ENCODE data around the gene ZNF326.

Gene ZNF326

GRCh38 chr1:90067194-90067931 is 72.5 kb downstream of the ZNF326 start:
- WGBS: 8% methylated on average over 1 of the region's 3 CpGs
- Histone ChIP-seq H3K79me1 (replicated peaks; ENCODE audit: low read length, poor library complexity, severe bottlenecking) (no peaks in the 10 kb centered on the region), H3K9ac (ENCODE audit: low read length) (no peak overlapping the region), H2BK12ac (ENCODE audit: low read length in 2 of 2) (no peak overlapping the region), H3K27me3 (ENCODE audit: control insufficient read depth in 1 of 2, insufficient read depth in 1 of 2, low read length in 2 of 2) (peaks cover 5 to 9% of the 10 kb centered on the region in 2 experiments), H3K9me3 (ENCODE audit: control insufficient read depth, low read length) (peaks cover 2% of the 10 kb centered on the region), H2BK5ac (ENCODE audit: low read depth, low read length, poor library complexity, severe bottlenecking) (no peak overlapping the region), H3K4ac (ENCODE audit: low read depth in 1 of 2, low read length in 2 of 2) (no peak overlapping the region), H2AK5ac (ENCODE audit: low read length, severe bottlenecking) (no peak overlapping the region), H3K4me3 (ENCODE audit: insufficient read depth in 1 of 2, low read depth in 1 of 2, low read length in 2 of 2) (no peak overlapping the region), H2BK120ac (ENCODE audit: low read depth, low read length) (no peak overlapping the region), H2BK15ac (ENCODE audit: low read depth, poor library complexity, severe bottlenecking) (no peak overlapping the region), H3K14ac (ENCODE audit: low read length in 2 of 2) (no peak overlapping the region), H2AFZ (ENCODE audit: low read depth, low read length) (no peak overlapping the region), H3K4me1 (ENCODE audit: control insufficient read depth, insufficient read depth, low read depth, low read length) (no peaks in the 10 kb centered on the region), H3K23ac (ENCODE audit: low read length in 2 of 2) (no peak overlapping the region), H3K27ac (ENCODE audit: low read length, poor library complexity, severe bottlenecking) (no peak overlapping the region), H3K4me2 (ENCODE audit: low read length, poor library complexity, severe bottlenecking) (no peak overlapping the region), H3K36me3 (ENCODE audit: control insufficient read depth in 1 of 2, insufficient read depth in 2 of 2, low read depth in 1 of 2, low read length in 2 of 2) (no peaks in the 10 kb centered on the region), H3K18ac (ENCODE audit: low read depth in 1 of 2, low read length in 2 of 2) (no peak overlapping the region), H4K91ac (ENCODE audit: low read length) (no peak overlapping the region), H4K8ac (ENCODE audit: low read length) (no peak overlapping the region)
- no peak for DNase-seq

GRCh38 chr1:90068611-90069280 is 73.8 kb downstream of the ZNF326 start:
- Histone ChIP-seq H3K4me3 (ENCODE audit: insufficient read depth in 1 of 2, low read depth in 1 of 2, low read length in 2 of 2) (no peak overlapping the region), H3K14ac (ENCODE audit: low read length in 2 of 2) (no peak overlapping the region), H3K4me2 (ENCODE audit: low read length, poor library complexity, severe bottlenecking) (no peak overlapping the region), H3K9me3 (ENCODE audit: control insufficient read depth, low read length) (peaks cover 1% of the 10 kb centered on the region), H2AK5ac (ENCODE audit: low read length, severe bottlenecking) (no peak overlapping the region), H3K36me3 (ENCODE audit: control insufficient read depth in 1 of 2, insufficient read depth in 2 of 2, low read depth in 1 of 2, low read length in 2 of 2) (no peaks in the 10 kb centered on the region), H3K27me3 (ENCODE audit: control insufficient read depth in 1 of 2, insufficient read depth in 1 of 2, low read length in 2 of 2) (peaks cover 5 to 9% of the 10 kb centered on the region in 2 experiments), H3K4me1 (ENCODE audit: control insufficient read depth, insufficient read depth, low read depth, low read length) (no peaks in the 10 kb centered on the region), H3K9ac (ENCODE audit: low read length) (no peak overlapping the region), H2BK15ac (ENCODE audit: low read depth, poor library complexity, severe bottlenecking) (no peak overlapping the region), H3K4ac (ENCODE audit: low read depth in 1 of 2, low read length in 2 of 2) (no peak overlapping the region), H2BK120ac (ENCODE audit: low read depth, low read length) (no peak overlapping the region), H4K8ac (ENCODE audit: low read length) (no peak overlapping the region), H4K91ac (ENCODE audit: low read length) (no peak overlapping the region), H2BK5ac (ENCODE audit: low read depth, low read length, poor library complexity, severe bottlenecking) (no peak overlapping the region), H3K79me1 (replicated peaks; ENCODE audit: low read length, poor library complexity, severe bottlenecking) (no peaks in the 10 kb centered on the region), H3K27ac (ENCODE audit: low read length, poor library complexity, severe bottlenecking) (no peak overlapping the region), H2AFZ (ENCODE audit: low read depth, low read length) (no peak overlapping the region), H3K18ac (ENCODE audit: low read depth in 1 of 2, low read length in 2 of 2) (no peak overlapping the region), H2BK12ac (ENCODE audit: low read length in 2 of 2) (no peak overlapping the region), H3K23ac (ENCODE audit: low read length in 2 of 2) (no peak overlapping the region)
- no peak for DNase-seq
- WGBS: 87% methylated on average over 5 of the region's 5 CpGs

- H3K27me3 ChIP-seq (ENCODE audit: control insufficient read depth in 1 of 2, insufficient read depth in 1 of 2, low read length in 2 of 2): peaks cover 0 to 3% of the 10 kb centered on the region in 2 experiments
- H3K4ac ChIP-seq (ENCODE audit: low read depth in 1 of 2, low read length in 2 of 2): no peak overlapping the region
- no peak for DNase-seq
- no peaks in the 10 kb centered on the region for H3K9me3 ChIP-seq (ENCODE audit: control insufficient read depth, low read length)
- no peak overlapping the region for H4K8ac ChIP-seq (ENCODE audit: low read length)
- H2BK12ac ChIP-seq (ENCODE audit: low read length in 2 of 2): no peak overlapping the region
- H3K79me1 ChIP-seq (replicated peaks; ENCODE audit: low read length, poor library complexity, severe bottlenecking): no peaks in the 10 kb centered on the region
- no peaks in the 10 kb centered on the region for H3K4me1 ChIP-seq (ENCODE audit: control insufficient read depth, insufficient read depth, low read depth, low read length)
- H3K23ac ChIP-seq (ENCODE audit: low read length in 2 of 2): no peak overlapping the region
- H3K18ac ChIP-seq (ENCODE audit: low read depth in 1 of 2, low read length in 2 of 2): no peak overlapping the region
- no peak overlapping the region for H3K4me2 ChIP-seq (ENCODE audit: low read length, poor library complexity, severe bottlenecking)
- H3K9ac ChIP-seq (ENCODE audit: low read length): no peak overlapping the region
- no peak overlapping the region for H2BK15ac ChIP-seq (ENCODE audit: low read depth, poor library complexity, severe bottlenecking)
- H2BK120ac ChIP-seq (ENCODE audit: low read depth, low read length): no peak overlapping the region
- WGBS: 74% methylated on average over 5 of the region's 5 CpGs
- H2AK5ac ChIP-seq (ENCODE audit: low read length, severe bottlenecking): no peak overlapping the region
- H3K36me3 ChIP-seq (ENCODE audit: control insufficient read depth in 1 of 2, insufficient read depth in 2 of 2, low read depth in 1 of 2, low read length in 2 of 2): no peaks in the 10 kb centered on the region
- no peak overlapping the region for H2BK5ac ChIP-seq (ENCODE audit: low read depth, low read length, poor library complexity, severe bottlenecking)
- no peak overlapping the region for H2AFZ ChIP-seq (ENCODE audit: low read depth, low read length)
- H3K27ac ChIP-seq (ENCODE audit: low read length, poor library complexity, severe bottlenecking): no peak overlapping the region
- no peak overlapping the region for H3K4me3 ChIP-seq (ENCODE audit: insufficient read depth in 1 of 2, low read depth in 1 of 2, low read length in 2 of 2)
- H3K14ac ChIP-seq (ENCODE audit: low read length in 2 of 2): no peak overlapping the region
- no peak overlapping the region for H4K91ac ChIP-seq (ENCODE audit: low read length)
Measured at GRCh38 chr1:90074137-90074536, 79.2 kb downstream of the ZNF326 start.

- Histone ChIP-seq H3K18ac (ENCODE audit: low read depth in 1 of 2, low read length in 2 of 2) (no peak overlapping the region), H3K4me1 (ENCODE audit: control insufficient read depth, insufficient read depth, low read depth, low read length) (no peaks in the 10 kb centered on the region), H2BK120ac (ENCODE audit: low read depth, low read length) (no peak overlapping the region), H3K9me3 (ENCODE audit: control insufficient read depth, low read length) (no peaks in the 10 kb centered on the region), H3K23ac (ENCODE audit: low read length in 2 of 2) (peak overlapping the region in 1 of 2 experiments; percentile 9), H2BK12ac (ENCODE audit: low read length in 2 of 2) (no peak overlapping the region), H3K9ac (ENCODE audit: low read length) (no peak overlapping the region), H3K79me1 (replicated peaks; ENCODE audit: low read length, poor library complexity, severe bottlenecking) (no peaks in the 10 kb centered on the region), H2BK15ac (ENCODE audit: low read depth, poor library complexity, severe bottlenecking) (no peak overlapping the region), H3K4me3 (ENCODE audit: insufficient read depth in 1 of 2, low read depth in 1 of 2, low read length in 2 of 2) (no peak overlapping the region), H2AFZ (ENCODE audit: low read depth, low read length) (no peak overlapping the region), H3K4me2 (ENCODE audit: low read length, poor library complexity, severe bottlenecking) (no peak overlapping the region), H3K27ac (ENCODE audit: low read length, poor library complexity, severe bottlenecking) (no peak overlapping the region), H2BK5ac (ENCODE audit: low read depth, low read length, poor library complexity, severe bottlenecking) (no peak overlapping the region), H2AK5ac (ENCODE audit: low read length, severe bottlenecking) (no peak overlapping the region), H4K8ac (ENCODE audit: low read length) (no peak overlapping the region), H3K27me3 (ENCODE audit: control insufficient read depth in 1 of 2, insufficient read depth in 1 of 2, low read length in 2 of 2) (peaks cover 0 to 3% of the 10 kb centered on the region in 2 experiments), H3K4ac (ENCODE audit: low read depth in 1 of 2, low read length in 2 of 2) (no peak overlapping the region), H3K14ac (ENCODE audit: low read length in 2 of 2) (no peak overlapping the region), H4K91ac (ENCODE audit: low read length) (no peak overlapping the region), H3K36me3 (ENCODE audit: control insufficient read depth in 1 of 2, insufficient read depth in 2 of 2, low read depth in 1 of 2, low read length in 2 of 2) (no peaks in the 10 kb centered on the region)
- WGBS: 100% methylated on average over 4 of the region's 4 CpGs
- DNase-seq: no peak
Measured at GRCh38 chr1:90074566-90074965, 79.7 kb downstream of the ZNF326 start.
